Measurements from ENCODE around the gene MAGOH. TPM values are rescaled to one million over a fixed set of nuclear protein-coding genes. Genes with fewer than 3 reads are reported as not detected.

MAGOH gene
- total and polyA plus RNA-seq, 9 of the 15 experiments (the other 6 are each of a cell fraction or from before 2014, with no cell fraction given), result 102 to 342 (median 135) TPM

- TF ChIP-seq, protein P1, sequence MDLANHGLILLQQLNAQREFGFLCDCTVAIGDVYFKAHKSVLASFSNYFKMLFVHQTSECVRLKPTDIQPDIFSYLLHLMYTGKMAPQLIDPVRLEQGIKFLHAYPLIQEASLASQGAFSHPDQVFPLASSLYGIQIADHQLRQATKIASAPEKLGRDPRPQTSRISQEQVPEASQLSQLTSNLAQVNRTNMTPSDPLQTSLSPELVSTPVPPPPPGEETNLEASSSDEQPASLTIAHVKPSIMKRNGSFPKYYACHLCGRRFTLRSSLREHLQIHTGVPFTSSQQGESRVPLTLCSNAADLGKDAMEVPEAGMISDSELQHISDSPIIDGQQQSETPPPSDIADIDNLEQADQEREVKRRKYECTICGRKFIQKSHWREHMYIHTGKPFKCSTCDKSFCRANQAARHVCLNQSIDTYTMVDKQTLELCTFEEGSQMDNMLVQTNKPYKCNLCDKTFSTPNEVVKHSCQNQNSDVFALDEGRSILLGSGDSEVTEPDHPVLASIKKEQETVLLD (IDR thresholded peaks at IDR 0.05), result peak; percentile 22; the same call in 1 of the 2 replicates
- no peak for TF ChIP-seq NCOA1 (IDR thresholded peaks at IDR 0.05; ENCODE audit: low read depth)
- no peak for TF ChIP-seq SIN3B (IDR thresholded peaks at IDR 0.05; ENCODE audit: low read depth)
- TF ChIP-seq ZNF77 (CRISPR knock-in tag; IDR thresholded peaks at IDR 0.05), result no peak
- peak; percentile 97 for TF ChIP-seq ZBTB40 (IDR thresholded peaks at IDR 0.05)
- TF ChIP-seq ZBTB40 (CRISPR knock-in tag; IDR thresholded peaks at IDR 0.05), result peak; percentile 98
- TF ChIP-seq NRF1 (conservative IDR thresholded peaks at IDR 0.05 in 1 of 2, IDR thresholded peaks at IDR 0.05 in 1 of 2), result peak in 1 of 2 experiments; percentile 23; a peak in 2 of 4 replicates
Observed at GRCh38 chr1:53183095-53183990, 55.0 kb downstream of the MAGOH start (continued).

All from K562 (cell line).